ENCODE measurements around the gene MEGF6. TPM values are rescaled to one million over a fixed set of nuclear protein-coding genes. Genes with fewer than 3 reads are reported as not detected.

Gene MEGF6
- polyA plus RNA-seq, 1 donor (not counting 4 experiments of a cell fraction or from before 2014, with no cell fraction given): 0.24 TPM

- no peak overlapping the region for H2AFZ ChIP-seq (ENCODE audit: control insufficient read depth, low read length)
- H3K36me3 ChIP-seq (ENCODE audit: control insufficient read depth in 2 of 2, extremely low read depth in 1 of 2, insufficient read depth in 2 of 2, low read length in 2 of 2): no peaks in the 10 kb centered on the region
- H3K79me2 ChIP-seq (ENCODE audit: control insufficient read depth, insufficient read depth, low read length): no peaks in the 10 kb centered on the region
- H3K27me3 ChIP-seq (ENCODE audit: control insufficient read depth, extremely low read depth, insufficient read depth, low read length): no peaks in the 10 kb centered on the region
- no peak overlapping the region for H3K4me3 ChIP-seq (ENCODE audit: control insufficient read depth in 2 of 3, extremely low read depth in 1 of 3, insufficient read depth in 2 of 3, low read depth in 1 of 3, low read length in 3 of 3)
- H3K9ac ChIP-seq (ENCODE audit: control insufficient read depth, extremely low read depth, insufficient read depth, low read length): no peak overlapping the region
- H3K27ac ChIP-seq (ENCODE audit: control insufficient read depth, insufficient read depth, low read length): no peak overlapping the region
- no peak overlapping the region for H3K4me2 ChIP-seq (ENCODE audit: control insufficient read depth, extremely low read depth, insufficient read depth, low read depth, low read length)
- H3K4me1 ChIP-seq (ENCODE audit: control insufficient read depth, extremely low read depth, insufficient read depth, low read length): no peaks in the 10 kb centered on the region
- no peaks in the 10 kb centered on the region for H3K9me1 ChIP-seq (ENCODE audit: control insufficient read depth, extremely low read depth, insufficient read depth, low read length)
- DNase-seq (ENCODE audit: low read depth, low spot score) (no peak), FAIRE-seq (no peak)
- dilution Hi-C loops (cut with MboI; ENCODE audit: extremely low pct_ligation_motif_present, low sequenced_read_pairs): no loop called here
- TF ChIP-seq CTCF (optimal IDR thresholded peaks at IDR 0.05 in 1 of 3, IDR thresholded peaks at IDR 0.05 in 1 of 3, conservative IDR thresholded peaks at IDR 0.05 in 1 of 3; ENCODE audit: extremely low read depth in 1 of 3, insufficient read depth in 2 of 3, low read length in 3 of 3) (no peak), EZH2 (IDR thresholded peaks at IDR 0.05; ENCODE audit: low read length) (no peak)
- H3K9me3 ChIP-seq (ENCODE audit: control insufficient read depth, low read depth, low read length): no peaks in the 10 kb centered on the region
- no peaks in the 10 kb centered on the region for H4K20me1 ChIP-seq (ENCODE audit: control insufficient read depth, extremely low read depth, insufficient read depth, low read length)
Measured at GRCh38 chr1:3441410-3441847, 169.9 kb downstream of the MEGF6 start.

- Histone ChIP-seq H2AFZ (ENCODE audit: control insufficient read depth, low read length) (no peak overlapping the region), H3K4me3 (ENCODE audit: control insufficient read depth in 2 of 3, extremely low read depth in 1 of 3, insufficient read depth in 2 of 3, low read depth in 1 of 3, low read length in 3 of 3) (no peak overlapping the region), H3K79me2 (ENCODE audit: control insufficient read depth, insufficient read depth, low read length) (no peaks in the 10 kb centered on the region), H3K9me1 (ENCODE audit: control insufficient read depth, extremely low read depth, insufficient read depth, low read length) (no peaks in the 10 kb centered on the region), H3K9ac (ENCODE audit: control insufficient read depth, extremely low read depth, insufficient read depth, low read length) (no peak overlapping the region), H3K9me3 (ENCODE audit: control insufficient read depth, low read depth, low read length) (no peaks in the 10 kb centered on the region), H3K27me3 (ENCODE audit: control insufficient read depth, extremely low read depth, insufficient read depth, low read length) (no peaks in the 10 kb centered on the region), H4K20me1 (ENCODE audit: control insufficient read depth, extremely low read depth, insufficient read depth, low read length) (no peaks in the 10 kb centered on the region), H3K27ac (ENCODE audit: control insufficient read depth, insufficient read depth, low read length) (no peak overlapping the region), H3K36me3 (ENCODE audit: control insufficient read depth in 2 of 2, extremely low read depth in 1 of 2, insufficient read depth in 2 of 2, low read length in 2 of 2) (no peaks in the 10 kb centered on the region), H3K4me1 (ENCODE audit: control insufficient read depth, extremely low read depth, insufficient read depth, low read length) (no peaks in the 10 kb centered on the region), H3K4me2 (ENCODE audit: control insufficient read depth, extremely low read depth, insufficient read depth, low read depth, low read length) (no peak overlapping the region)
- no peak for TF ChIP-seq CTCF (optimal IDR thresholded peaks at IDR 0.05 in 1 of 3, IDR thresholded peaks at IDR 0.05 in 1 of 3, conservative IDR thresholded peaks at IDR 0.05 in 1 of 3; ENCODE audit: extremely low read depth in 1 of 3, insufficient read depth in 2 of 3, low read length in 3 of 3)
- TF ChIP-seq EZH2 (IDR thresholded peaks at IDR 0.05; ENCODE audit: low read length): no peak
- FAIRE-seq (no peak), DNase-seq (ENCODE audit: low read depth, low spot score) (no peak)
- dilution Hi-C loops (cut with MboI; ENCODE audit: extremely low pct_ligation_motif_present, low sequenced_read_pairs): no loop called here
Measured at GRCh38 chr1:3440711-3441409, 170.4 kb downstream of the MEGF6 start.
